ENCODE data around the gene WNT9A.
"Not testable (repeated sequence)": the region's sequence is repeated elsewhere in the genome, so short reads cannot be mapped to it uniquely, and the experiment has no call there.

WNT9A gene

GRCh38 chr1:227923353-227924167 is 24.2 kb downstream of the WNT9A start:
- no peak for DNase-seq

GRCh38 chr1:227922501-227923352 is 25.0 kb downstream of the WNT9A start:
- DNase-seq = no peak

GRCh38 chr1:227921461-227922185 is 26.1 kb downstream of the WNT9A start:
- DNase-seq = no peak

- no peak for DNase-seq
These were observed 26.8 kb downstream of the WNT9A start for GRCh38 chr1:227920896-227921295.

GRCh38 chr1:227920426-227920825 is 27.3 kb downstream of the WNT9A start:
- DNase-seq = no peak

- DNase-seq = no peak
These were observed 27.8 kb downstream of the WNT9A start for GRCh38 chr1:227919906-227920305.

- no peak for DNase-seq
These were observed 29.0 kb downstream of the WNT9A start for GRCh38 chr1:227918736-227919135.

- no peak for DNase-seq
These were observed 29.5 kb downstream of the WNT9A start for GRCh38 chr1:227918083-227918700.

- DNase-seq = no peak
These were observed 30.4 kb downstream of the WNT9A start for GRCh38 chr1:227917081-227917950.

- DNase-seq = no peak
These were observed 31.1 kb downstream of the WNT9A start for GRCh38 chr1:227916655-227917054.

GRCh38 chr1:227915564-227916553 is 31.9 kb downstream of the WNT9A start:
- no peak for DNase-seq

GRCh38 chr1:227914801-227915563 is 32.8 kb downstream of the WNT9A start:
- DNase-seq = no peak

GRCh38 chr1:227913764-227914721 is 33.7 kb downstream of the WNT9A start:
- DNase-seq = no peak

- DNase-seq = no peak
These were observed 34.4 kb downstream of the WNT9A start for GRCh38 chr1:227913396-227913763.

GRCh38 chr1:227912866-227913265 is 34.9 kb downstream of the WNT9A start:
- DNase-seq = no peak

- no peak for DNase-seq
These were observed 36.4 kb downstream of the WNT9A start for GRCh38 chr1:227911376-227911775.

- DNase-seq = no peak
These were observed 37.1 kb downstream of the WNT9A start for GRCh38 chr1:227910511-227911153.

- not testable (repeated sequence) for DNase-seq
These were observed 37.8 kb downstream of the WNT9A start for GRCh38 chr1:227909923-227910328.

All from NCI-H1436 treated with DMSO at 0.1 percent for 48 hours (cell line).